GM04503 (cell line): Measurements from ENCODE around the gene TRIM64.
"Not testable (repeated sequence)": the region's sequence is repeated elsewhere in the genome, so short reads cannot be mapped to it uniquely, and the experiment has no call there.

Experiments
- DNase-seq: peaks from one replicate; pipeline ENCODE4 v3.0.0-alpha.2; 2012; ENCODE audit warnings: low read depth

The TRIM64 gene

GRCh38 chr11:89965737-89966136 is at the start of gene TRIM64:
Gene TRIM64 (plus strand): TSS chr11:89966037. CDS start chr11:89968504, 2,467 bp downstream.
- not testable (repeated sequence) for DNase-seq

GRCh38 chr11:89922195-89922660 is 43.6 kb upstream of the TRIM64 start, which contains the start of gene TRIM49D1:
Gene TRIM49D1 (minus strand): TSS chr11:89922245. CDS start chr11:89917710, 4,535 bp downstream.
- DNase-seq, result no peak

GRCh38 chr11:89923764-89924163 is 42.1 kb upstream of the TRIM64 start, which contains the start of gene TRIM49D2:
Gene TRIM49D2 (plus strand): TSS chr11:89924064. CDS start chr11:89926762, 2,698 bp downstream.
- DNase-seq, result not testable (repeated sequence)

GRCh38 chr11:89960833-89961232 is 5.0 kb upstream of the TRIM64 start:
- DNase-seq, result not testable (repeated sequence)
